NCI-H2107 treated with DMSO at 0.1 percent for 48 hours (cell line): ENCODE data around the gene ADRA1B.
"Not testable (repeated sequence)": the region's sequence is repeated elsewhere in the genome, so short reads cannot be mapped to it uniquely, and the experiment has no call there.

Experiments
- DNase-seq: peaks from one replicate; lab custom pipeline; 2025; ENCODE audit not compliant: unreplicated experiment; lab: John Stamatoyannopoulos, UW

The ADRA1B gene

DNA sequence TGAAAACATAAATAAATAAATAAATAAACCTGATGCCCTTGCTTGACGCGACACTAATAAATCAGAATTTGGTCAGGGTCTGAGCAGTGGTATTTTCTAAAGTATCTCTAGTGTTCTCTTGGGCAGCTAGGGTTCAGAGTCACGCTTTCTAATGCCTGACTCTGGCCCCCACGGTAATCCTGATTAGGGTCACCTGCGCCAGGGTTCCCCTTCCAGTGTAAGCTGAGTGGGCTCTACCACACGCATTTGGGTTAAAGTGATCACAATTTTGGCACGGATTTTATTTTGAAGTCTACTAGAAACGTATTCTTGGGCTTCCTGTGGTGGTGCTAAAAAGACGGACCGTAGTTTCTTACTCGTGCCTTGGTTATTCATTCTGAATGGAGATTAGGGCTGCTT, 93.3 kb downstream of the ADRA1B start:
- DNase-seq, result no peak

DNA sequence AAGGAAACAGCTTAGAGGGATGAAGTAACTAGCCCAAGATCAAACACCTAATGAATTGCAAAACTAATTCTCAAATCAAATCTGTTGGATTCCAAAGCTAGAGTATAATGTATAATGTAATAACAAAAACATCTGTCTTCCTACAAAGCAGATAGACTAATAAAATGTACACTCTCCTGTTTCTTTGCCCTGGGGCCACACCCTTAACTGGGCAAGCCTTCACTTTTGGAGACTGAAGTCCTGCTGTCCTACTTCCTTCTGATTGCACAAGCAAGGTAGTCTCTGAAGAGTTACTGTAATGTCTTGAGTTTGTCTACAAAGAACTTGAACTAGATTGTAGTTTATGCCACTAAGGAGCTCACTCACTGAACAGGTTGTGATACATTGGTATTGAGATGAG, 95.2 kb downstream of the ADRA1B start:
- DNase-seq, result no peak

- not testable (repeated sequence) for DNase-seq
Measured at GRCh38 chr5:160014197-160014596, 97.9 kb downstream of the ADRA1B start.

DNA sequence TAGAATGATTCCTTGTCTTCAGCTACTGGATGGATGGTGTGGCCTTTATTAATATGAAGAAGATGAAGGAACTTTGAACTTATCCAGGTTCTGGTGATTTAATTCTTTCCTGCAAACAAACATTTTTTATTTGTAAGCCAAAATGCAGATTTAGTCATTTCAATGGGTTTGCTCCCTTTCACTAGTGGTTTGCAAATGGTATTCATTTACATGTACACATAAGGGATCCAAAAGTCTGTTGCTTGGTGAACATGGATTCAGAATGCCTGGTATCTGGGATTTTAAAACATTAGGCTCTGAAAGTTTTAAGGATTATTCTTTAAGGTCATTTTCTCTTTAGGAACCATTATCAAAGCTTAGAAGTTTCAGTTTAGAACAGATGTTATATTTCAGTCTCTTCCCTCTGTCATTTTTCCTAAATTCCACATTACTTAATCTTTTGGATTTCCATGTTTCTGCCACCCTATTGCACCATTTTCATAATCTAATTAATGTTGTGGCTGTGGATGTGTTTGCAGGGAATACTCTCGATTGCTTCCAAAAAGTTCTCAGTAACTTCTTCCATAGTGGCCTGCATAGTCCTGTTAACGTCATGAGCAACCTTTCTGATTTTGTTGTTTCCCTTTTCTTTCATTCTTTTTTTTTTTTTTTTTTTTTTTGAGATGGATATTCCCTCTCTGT, 102.8 kb downstream of the ADRA1B start:
- no peak for DNase-seq

DNA sequence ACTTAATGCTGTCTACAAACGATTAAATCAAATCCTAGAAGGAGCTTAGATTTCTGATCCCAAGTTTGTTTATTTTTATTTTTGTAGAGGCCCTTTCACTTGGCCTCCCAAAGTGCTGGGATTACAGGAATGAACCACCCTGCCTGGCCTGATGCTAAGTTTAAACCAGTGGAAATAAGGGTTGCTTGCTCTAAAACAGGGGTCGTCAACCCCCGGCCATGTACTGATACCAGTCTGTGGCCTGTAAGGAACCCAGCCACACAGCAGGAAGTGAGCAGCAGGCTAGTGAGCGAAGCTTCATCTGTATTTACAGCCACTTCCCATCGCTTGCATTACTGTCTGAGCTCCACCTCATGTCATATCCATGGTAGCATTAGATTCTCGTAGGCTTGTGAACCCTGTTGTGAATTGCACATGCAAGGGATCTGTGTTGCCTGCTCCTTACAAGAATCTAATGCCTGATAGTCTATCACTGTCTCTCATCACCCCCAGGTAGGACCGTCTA, 104.0 kb downstream of the ADRA1B start:
- DNase-seq, result no peak

DNA sequence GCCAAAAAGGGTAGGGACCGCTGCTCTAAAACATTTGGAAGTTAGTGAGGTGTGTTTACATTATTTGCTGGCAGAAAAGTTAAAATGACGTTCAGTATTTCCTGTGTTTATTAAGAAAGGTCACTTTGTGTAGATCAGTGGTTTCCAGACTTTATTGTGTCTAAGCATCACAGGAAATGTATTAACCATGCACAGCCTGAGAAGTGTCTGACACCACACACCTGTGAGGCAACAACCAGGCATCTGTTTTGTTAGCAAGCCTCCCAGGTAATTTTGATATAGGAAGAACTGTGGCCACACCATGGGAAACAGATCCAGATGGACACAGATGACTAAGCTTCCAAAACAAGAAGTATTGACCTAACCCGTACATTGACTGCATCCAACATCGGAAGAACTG, 104.7 kb downstream of the ADRA1B start:
- no peak for DNase-seq

GRCh38 chr5:160021831-160022446, 105.7 kb downstream of the ADRA1B start:
- DNase-seq, result peak; percentile 60
